B cell (primary cell): Measurements from ENCODE around the gene TSPAN33. TPM values are rescaled to one million over a fixed set of nuclear protein-coding genes. Genes with fewer than 3 reads are reported as not detected.

Experiments
- ATAC-seq: fragments of 200-7000 bp; cut with Tn5 transposase; one replicate; pipeline ENCODE4 v1.10.0; 2021; ENCODE audit warnings: low read depth, mild to moderate bottlenecking, moderate number of reproducible peaks, moderate library complexity
- CTCF ChIA-PET: fragments of 350-600 bp; sonication (Branson Sonifier 250); formaldehyde crosslinking; loops from one replicate; lab custom pipeline; 2021; ENCODE audit warnings: antibody characterized with exemption, inconsistent platforms; lab: Charles Lee
- POLR2A ChIA-PET: fragments of 350-600 bp; sonication (Branson Sonifier 250); formaldehyde crosslinking; loops from one replicate; lab custom pipeline; 2021; ENCODE audit warnings: antibody characterized with exemption; lab: Charles Lee
- DNase-seq: peaks from one replicate; pipeline ENCODE4 v3.0.0; 2013
- H2AFZ ChIP-seq: 2 replicates; pipeline ENCODE4 v1.6.1; 2012; ENCODE audit warnings: mild to moderate bottlenecking, low read depth, low read length; ENCODE audit not compliant: insufficient read depth, poor library complexity, severe bottlenecking
- H3K27ac ChIP-seq, 2 donors: 1 replicate in 1 of 2; 2 replicates in 1 of 2; pipeline ENCODE4 v1.5.1; 2012 to 2013; ENCODE audit warnings: low read length in 2 of 2, mild to moderate bottlenecking in 2 of 2, moderate library complexity in 1 of 2
- H3K27me3 ChIP-seq, 4 experiments: fragments of 200-600 bp in 1 of 4; sonication (generic) in 1 of 4; replicated peaks in 1 of 4; 1 replicate in 2 of 4; 2 replicates in 2 of 4; pipeline versions ENCODE4 v1.6.1 to v1.7.0; 2013 to 2016; ENCODE audit warnings: low read length in 3 of 4, mild to moderate bottlenecking in 2 of 4, mixed read lengths in 1 of 4, moderate library complexity in 1 of 4; ENCODE audit not compliant: insufficient read depth in 4 of 4, control insufficient read depth in 3 of 4; ENCODE audit errors: control extremely low read depth in 1 of 4
- H3K36me3 ChIP-seq, 2 experiments: replicated peaks in 1 of 2; 1 replicate in 1 of 2; 2 replicates in 1 of 2; pipeline versions ENCODE4 v1.6.1 to v1.7.1; 2013; ENCODE audit warnings: low read length in 1 of 2; ENCODE audit not compliant: insufficient read depth in 2 of 2, control insufficient read depth in 1 of 2; ENCODE audit errors: control extremely low read depth in 1 of 2, extremely low read depth in 1 of 2
- H3K4me1 ChIP-seq, 2 donors: fragments of 200-600 bp in 1 of 2; sonication (generic) in 1 of 2; 1 replicate in 1 of 2; 2 replicates in 1 of 2; pipeline versions ENCODE4 v1.5.1 to v1.6.1; 2013 to 2017; ENCODE audit warnings: low read length in 2 of 2; ENCODE audit not compliant: control insufficient read depth in 2 of 2, insufficient read depth in 2 of 2
- H3K4me2 ChIP-seq: replicated peaks from 2 replicates; pipeline ENCODE3; 2012; ENCODE audit warnings: mild to moderate bottlenecking, low read depth, low read length; ENCODE audit not compliant: poor library complexity, severe bottlenecking
- H3K4me3 ChIP-seq, 5 experiments: fragments of 200-600 bp in 1 of 5; sonication (generic) in 1 of 5; 1 replicate in 3 of 5; 2 replicates in 2 of 5; pipeline versions ENCODE4 v1.5.1 to v1.7.0; 2011 to 2016; ENCODE audit warnings: low read length in 4 of 5, mild to moderate bottlenecking in 4 of 5, low read depth in 2 of 5, control low read depth in 1 of 5, moderate library complexity in 1 of 5; ENCODE audit not compliant: insufficient read depth in 1 of 5; ENCODE audit errors: control extremely low read depth in 1 of 5, extremely low read depth in 1 of 5
- H3K79me2 ChIP-seq: fragments of 200-600 bp; sonication (generic); one replicate; pipeline ENCODE4 v1.6.0; 2016; ENCODE audit warnings: low read length; ENCODE audit not compliant: control insufficient read depth, insufficient read depth
- H3K9ac ChIP-seq: fragments of 200-600 bp; sonication (generic); 2 replicates; pipeline ENCODE4 v1.6.1; 2017; ENCODE audit warnings: mild to moderate bottlenecking, low read length, moderate library complexity
- H3K9me3 ChIP-seq, 3 donors: one replicate each; pipeline versions ENCODE4 v1.6.1 to v1.7.1; 2013; ENCODE audit warnings: low read length in 2 of 3; ENCODE audit not compliant: control insufficient read depth in 2 of 3, insufficient read depth in 1 of 3; ENCODE audit errors: control extremely low read depth in 1 of 3
- H4K20me1 ChIP-seq: 2 replicates; pipeline ENCODE4 v1.6.0; 2012; ENCODE audit warnings: mild to moderate bottlenecking, low read length; ENCODE audit not compliant: insufficient read depth, control insufficient read depth, poor library complexity, severe bottlenecking
- H3K27ac Mint-ChIP-seq: one replicate; pipeline ENCODE4 v1.8.0; 2021; ENCODE audit warnings: mixed read lengths
- H3K27me3 Mint-ChIP-seq: one replicate; pipeline ENCODE4 v1.8.0; 2021; ENCODE audit warnings: mixed read lengths
- H3K4me1 Mint-ChIP-seq: one replicate; pipeline ENCODE4 v1.8.0; 2021; ENCODE audit warnings: mixed read lengths
- H3K4me3 Mint-ChIP-seq: one replicate; pipeline ENCODE4 v1.8.0; 2021; ENCODE audit warnings: mixed read lengths
- H3K9me3 Mint-ChIP-seq: one replicate; pipeline ENCODE4 v1.8.0; 2022; ENCODE audit warnings: mixed read lengths; ENCODE audit not compliant: insufficient read depth
- CTCF ChIP-seq: fragments of 200-600 bp; IDR thresholded peaks from one replicate; pipeline ENCODE4 v1.8.0; 2022; ENCODE audit warnings: antibody characterized with exemption, mild to moderate bottlenecking
- EZH2 ChIP-seq: IDR thresholded peaks from 2 replicates; pipeline ENCODE4 v1.6.1; 2012; ENCODE audit warnings: borderline replicate concordance, low read depth, mild to moderate bottlenecking, moderate library complexity, low read length; ENCODE audit not compliant: insufficient read depth, poor library complexity, severe bottlenecking
- WGBS: methylation state at CpG from one replicate; pipeline ENCODE4 v1.1.5; 2013; ENCODE audit warnings: missing lambda C conversion rate; ENCODE audit not compliant: insufficient coverage; 5-methylcytosine and 5-hydroxymethylcytosine counted together
- intact Hi-C: fragments of 100-400 bp; cut with micrococcal nuclease; formaldehyde crosslinking; loops from one replicate; pipeline ENCODE4 v1.10.0; 2022
- polyA plus RNA-seq: library from polyadenylated mRNA; depleted of rRNA; stranded (reverse); fragments of >200 nt; gene quantifications from 2 replicates; pipeline ENCODE4 v1.2.3, GENCODE V29; 2012
- total RNA-seq, 2 donors: library from RNA; stranded (reverse); fragments of 120-200 nt in 1 of 2; gene quantifications; 1 replicate in 1 of 2; 2 replicates in 1 of 2; pipeline versions ENCODE4 v1.2.3 to v1.2.4, GENCODE V29; 2013 to 2022

Gene TSPAN33
- total and polyA plus RNA-seq, 2 donors (not counting 1 experiment from before 2014, with no cell fraction given), result 111 TPM

- Mint-ChIP-seq H3K27ac (no peak overlapping the region), H3K4me1 (no peaks in the 10 kb centered on the region), H3K9me3 (no peaks in the 10 kb centered on the region), H3K4me3 (no peak overlapping the region), H3K27me3 (no peaks in the 10 kb centered on the region)
- Histone ChIP-seq H3K9me3 (peaks cover 0 to 7% (median 0%) of the 10 kb centered on the region in 3 donors), H3K9ac (no peak overlapping the region), H3K4me3 (no peak overlapping the region), H3K4me2 (no peak overlapping the region), H3K27me3 (no peaks in the 10 kb centered on the region), H3K27ac (no peak overlapping the region), H4K20me1 (no peaks in the 10 kb centered on the region), H3K36me3 (no peaks in the 10 kb centered on the region), H2AFZ (no peak overlapping the region), H3K4me1 (no peaks in the 10 kb centered on the region), H3K79me2 (no peaks in the 10 kb centered on the region)
- DNase-seq, result no peak
- intact Hi-C loops, result no loop called here
- no peak for TF ChIP-seq EZH2
- TF ChIP-seq CTCF, result no peak
- CTCF ChIA-PET, result interaction anchor here (0.6 to 6.8 kb wide), 6 partner anchors 10 to 329 kb away, joined by 3 to 62 read pairs (median 9); no protein-coding TSS in a partner anchor
- ATAC-seq, result no peak
- WGBS, result 90% methylated on average over 11 of the region's 14 CpGs
- POLR2A ChIA-PET, result interaction anchor here (0.6 kb wide), 1 partner anchor 289 kb away, joined by 3 read pairs; no protein-coding TSS in a partner anchor
These were observed 67.6 kb downstream of the TSPAN33 start for GRCh38 chr7:129212126-129212525.

GRCh38 chr7:129212596-129212995, 68.1 kb downstream of the TSPAN33 start:
- no peak overlapping the region for H3K4me3 Mint-ChIP-seq
- TF ChIP-seq EZH2 (no peak), CTCF (no peak)
- peaks cover 0 to 7% (median 0%) of the 10 kb centered on the region in 3 donors for H3K9me3 ChIP-seq
- H3K27me3 ChIP-seq, result no peaks in the 10 kb centered on the region
- H2AFZ ChIP-seq, result no peak overlapping the region
- no peaks in the 10 kb centered on the region for H3K36me3 ChIP-seq
- 91% methylated on average over 4 of the region's 4 CpGs for WGBS
- H3K4me1 Mint-ChIP-seq, result no peaks in the 10 kb centered on the region
- DNase-seq, result no peak
- H3K27ac ChIP-seq, result no peak overlapping the region
- no peak for ATAC-seq
- H3K27ac Mint-ChIP-seq, result no peak overlapping the region
- intact Hi-C loops, result no loop called here
- H3K4me1 ChIP-seq, result no peaks in the 10 kb centered on the region
- H3K9ac ChIP-seq, result no peak overlapping the region
- no peaks in the 10 kb centered on the region for H3K79me2 ChIP-seq
- H4K20me1 ChIP-seq, result no peaks in the 10 kb centered on the region
- no peaks in the 10 kb centered on the region for H3K27me3 Mint-ChIP-seq
- no peak overlapping the region for H3K4me3 ChIP-seq
- no peak overlapping the region for H3K4me2 ChIP-seq
- CTCF ChIA-PET, result interaction anchor here (0.9 to 6.8 kb wide), 5 partner anchors 9 to 329 kb away, joined by 3 to 62 read pairs (median 12); no protein-coding TSS in a partner anchor
- POLR2A ChIA-PET, result no interaction called here
- H3K9me3 Mint-ChIP-seq, result no peaks in the 10 kb centered on the region
